Tibial nerve (tissue), 4 donors: ENCODE measurements around the gene STAT3.
"Not testable (repeated sequence)": the region's sequence is repeated elsewhere in the genome, so short reads cannot be mapped to it uniquely, and the experiment has no call there.

ENCODE experiments used
- EP300 ChIP-seq, 2 donors: sonication (generic); formaldehyde crosslinking; IDR thresholded peaks; one replicate each; pipeline ENCODE4 v1.6.1; 2017; ENCODE audit warnings: antibody characterized with exemption in 2 of 2, mild to moderate bottlenecking in 1 of 2
- POLR2A ChIP-seq, 2 donors: fragments of 450-650 bp; IDR thresholded peaks; one replicate each; pipeline ENCODE4 v1.6.1; 2017; ENCODE audit warnings: antibody characterized with exemption in 2 of 2, mild to moderate bottlenecking in 2 of 2, moderate library complexity in 2 of 2
- TF ChIP-seq, protein P1 (sequence below), 5 experiments: fragments of 200-600 bp in 3 of 5; fragments of 450-650 bp in 2 of 5; sonication (generic) in 3 of 5; IDR thresholded peaks; one replicate each; pipeline ENCODE4 v1.5.1; 2016 to 2019; ENCODE audit warnings: antibody characterized with exemption in 5 of 5, mild to moderate bottlenecking in 3 of 5, moderate library complexity in 2 of 5

DNA sequence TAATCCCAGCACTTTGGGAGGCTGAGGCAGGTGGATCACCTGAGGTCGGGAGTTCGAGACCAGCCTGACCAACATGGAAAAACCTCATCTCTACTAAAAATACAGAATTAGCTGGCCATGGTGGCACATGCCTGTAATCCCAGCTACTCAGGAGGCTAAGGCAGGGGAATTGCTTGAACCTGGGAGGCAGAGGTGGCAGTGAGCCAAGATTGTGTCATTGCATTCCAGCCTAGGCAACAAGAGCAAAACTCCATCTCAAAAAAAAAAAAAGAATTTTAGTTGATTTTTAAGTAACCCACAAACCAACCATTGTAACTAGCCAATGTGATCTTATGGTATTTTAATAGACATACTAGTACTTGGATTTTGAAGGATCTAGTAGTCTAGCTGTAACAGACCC lies 27.9 kb downstream of the STAT3 start:
- TF ChIP-seq, protein P1, sequence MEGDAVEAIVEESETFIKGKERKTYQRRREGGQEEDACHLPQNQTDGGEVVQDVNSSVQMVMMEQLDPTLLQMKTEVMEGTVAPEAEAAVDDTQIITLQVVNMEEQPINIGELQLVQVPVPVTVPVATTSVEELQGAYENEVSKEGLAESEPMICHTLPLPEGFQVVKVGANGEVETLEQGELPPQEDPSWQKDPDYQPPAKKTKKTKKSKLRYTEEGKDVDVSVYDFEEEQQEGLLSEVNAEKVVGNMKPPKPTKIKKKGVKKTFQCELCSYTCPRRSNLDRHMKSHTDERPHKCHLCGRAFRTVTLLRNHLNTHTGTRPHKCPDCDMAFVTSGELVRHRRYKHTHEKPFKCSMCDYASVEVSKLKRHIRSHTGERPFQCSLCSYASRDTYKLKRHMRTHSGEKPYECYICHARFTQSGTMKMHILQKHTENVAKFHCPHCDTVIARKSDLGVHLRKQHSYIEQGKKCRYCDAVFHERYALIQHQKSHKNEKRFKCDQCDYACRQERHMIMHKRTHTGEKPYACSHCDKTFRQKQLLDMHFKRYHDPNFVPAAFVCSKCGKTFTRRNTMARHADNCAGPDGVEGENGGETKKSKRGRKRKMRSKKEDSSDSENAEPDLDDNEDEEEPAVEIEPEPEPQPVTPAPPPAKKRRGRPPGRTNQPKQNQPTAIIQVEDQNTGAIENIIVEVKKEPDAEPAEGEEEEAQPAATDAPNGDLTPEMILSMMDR (IDR thresholded peaks at IDR 0.05), result not testable (repeated sequence)
- TF ChIP-seq EP300, POLR2A (IDR thresholded peaks at IDR 0.05): not testable (repeated sequence)
